Naive thymus-derived CD4-positive, alpha-beta T cell (primary cell): ENCODE data around the gene WDR35. TPM values are rescaled to one million over a fixed set of nuclear protein-coding genes. Genes with fewer than 3 reads are reported as not detected.
A peak's percentile ranks its signal among the peaks of the same experiment; 100 is the strongest.

Source experiments
- ATAC-seq: fragments of 150-1000 bp; cut with Tn5 transposase; 2 replicates; pipeline ENCODE4 v1.10.0; 2021; ENCODE audit warnings: mild to moderate bottlenecking, moderate library complexity
- CTCF ChIA-PET: fragments of 350-600 bp; sonication (Branson Sonifier 250); formaldehyde crosslinking; loops from one replicate; lab custom pipeline; 2021; ENCODE audit warnings: antibody characterized with exemption; lab: Charles Lee
- POLR2A ChIA-PET: fragments of 350-600 bp; sonication (Branson Sonifier 250); formaldehyde crosslinking; loops from one replicate; lab custom pipeline; 2021; ENCODE audit warnings: antibody characterized with exemption, inconsistent platforms; lab: Charles Lee
- DNase-seq, 9 donors: peaks; one replicate each; pipeline versions ENCODE4 v3.0.0 to v3.0.0-alpha.2; 2020 to 2022; ENCODE audit warnings: mixed read lengths in 1 of 9
- H3K27ac ChIP-seq: one replicate; pipeline ENCODE4 v1.7.0; 2013; ENCODE audit warnings: mild to moderate bottlenecking, low read depth, low read length, moderate library complexity
- H3K27me3 ChIP-seq, 2 donors: one replicate each; pipeline ENCODE4 v1.7.0; 2013; ENCODE audit warnings: low read length in 2 of 2, mild to moderate bottlenecking in 2 of 2, moderate library complexity in 2 of 2; ENCODE audit not compliant: control insufficient read depth in 2 of 2, insufficient read depth in 2 of 2
- H3K36me3 ChIP-seq, 3 experiments: 1 replicate in 2 of 3; 2 replicates in 1 of 3; pipeline ENCODE4 v1.7.0; 2013; ENCODE audit warnings: low read length in 3 of 3, mild to moderate bottlenecking in 3 of 3, moderate library complexity in 1 of 3; ENCODE audit not compliant: insufficient read depth in 3 of 3, control insufficient read depth in 2 of 3
- H3K4me1 ChIP-seq, 2 donors: one replicate each; pipeline ENCODE4 v1.7.0; 2013; ENCODE audit warnings: low read length in 2 of 2, mild to moderate bottlenecking in 2 of 2, moderate library complexity in 1 of 2; ENCODE audit not compliant: control insufficient read depth in 2 of 2, insufficient read depth in 2 of 2
- H3K4me3 ChIP-seq: 2 replicates; pipeline ENCODE4 v1.7.0; 2013; ENCODE audit warnings: mild to moderate bottlenecking, low read length
- H3K9me3 ChIP-seq, 3 experiments: 1 replicate in 2 of 3; 2 replicates in 1 of 3; pipeline ENCODE4 v1.7.0; 2013; ENCODE audit warnings: low read length in 3 of 3; ENCODE audit not compliant: control insufficient read depth in 2 of 3
- H3K27ac Mint-ChIP-seq, 9 donors: one replicate each; pipeline ENCODE4 v1.8.0; 2020 to 2022; ENCODE audit warnings: mixed read lengths in 9 of 9, mild to moderate bottlenecking in 8 of 9, moderate library complexity in 5 of 9, inconsistent platforms in 2 of 9
- H3K27me3 Mint-ChIP-seq, 5 donors: one replicate each; pipeline ENCODE4 v1.8.0; 2021 to 2022; ENCODE audit warnings: mixed read lengths in 5 of 5, mild to moderate bottlenecking in 1 of 5
- H3K36me3 Mint-ChIP-seq, 5 donors: one replicate each; pipeline ENCODE4 v1.8.0; 2020 to 2022; ENCODE audit warnings: mixed read lengths in 5 of 5, mild to moderate bottlenecking in 3 of 5, inconsistent platforms in 1 of 5
- H3K4me1 Mint-ChIP-seq, 7 donors: one replicate each; pipeline ENCODE4 v1.8.0; 2020 to 2022; ENCODE audit warnings: mixed read lengths in 7 of 7, mild to moderate bottlenecking in 3 of 7, inconsistent platforms in 1 of 7
- H3K4me3 Mint-ChIP-seq, 10 donors: one replicate each; pipeline ENCODE4 v1.8.0; 2020 to 2022; ENCODE audit warnings: mild to moderate bottlenecking in 10 of 10, mixed read lengths in 10 of 10, moderate library complexity in 6 of 10, inconsistent platforms in 2 of 10
- H3K9me3 Mint-ChIP-seq, 11 donors: one replicate each; pipeline ENCODE4 v1.8.0; 2020 to 2022; ENCODE audit warnings: mixed read lengths in 11 of 11, mild to moderate bottlenecking in 4 of 11, inconsistent platforms in 1 of 11, moderate library complexity in 1 of 11
- intact Hi-C, 2 donors: fragments of 100-400 bp; cut with micrococcal nuclease; formaldehyde crosslinking; loops; one replicate each; pipeline ENCODE4 v1.15.1; 2023
- polyA plus RNA-seq, 2 donors: library from polyadenylated mRNA; unstranded; fragments of 300-500 nt; fragmentation: Illumina TruSeq; gene quantifications; one replicate each; pipeline ENCODE4 v1.2.3, GENCODE V29; 2021
- total RNA-seq, 6 experiments: library from RNA in 5 of 6; stranded (reverse) in 5 of 6; gene quantifications; 1 replicate in 5 of 6; 2 replicates in 1 of 6; pipeline ENCODE4 v1.2.3 and lab custom pipeline; 2021 to 2026

The WDR35 gene
- total and polyA plus RNA-seq, 7 experiments from 2014 or later: 1.5 to 6.0 (median 3.5) TPM

- ChIA-PET POLR2A (interaction anchor here (2.5 kb wide), 1 partner anchor 523 kb away, joined by 6 read pairs; no protein-coding TSS in a partner anchor), CTCF (no interaction called here)
- Histone ChIP-seq H3K36me3 (peaks cover 0 to 41% (median 0%) of the 10 kb centered on the region in 3 experiments), H3K4me3 (no peak overlapping the region), H3K4me1 (peaks cover 12 to 19% of the 10 kb centered on the region in 2 donors), H3K27me3 (no peaks in the 10 kb centered on the region), H3K9me3 (no peaks in the 10 kb centered on the region), H3K27ac (no peak overlapping the region)
- H3K36me3 Mint-ChIP-seq: peaks cover 0 to 32% (median 6%) of the 10 kb centered on the region in 5 donors
- DNase-seq (no peak), ATAC-seq (no peak)
- peaks cover 0 to 7% (median 0%) of the 10 kb centered on the region in 5 donors for H3K27me3 Mint-ChIP-seq
- H3K9me3 Mint-ChIP-seq: no peaks in the 10 kb centered on the region
- H3K27ac Mint-ChIP-seq: peak overlapping the region in 4 of 9 donors; percentile 49 to 98 (median 96)
- intact Hi-C loops: no loop called here
- peaks cover 20 to 48% (median 34%) of the 10 kb centered on the region in 7 donors for H3K4me1 Mint-ChIP-seq
- peak overlapping the region in 2 of 10 donors; percentile 96 to 97 for H3K4me3 Mint-ChIP-seq
Observed at GRCh38 chr2:19870792-19871191, 119.1 kb downstream of the WDR35 start.

- intact Hi-C loops: loop anchor here (1.0 to 10.0 kb wide), 7 partner anchors 32 to 1309 kb away; partner anchors contain the start of genes RDH14 (in 2 of the 2), TTC32 (in 2 of the 2), HS1BP3 (in 1 of the 2) and LAPTM4A (in 1 of the 2)
- peaks cover 0 to 7% (median 0%) of the 10 kb centered on the region in 5 donors for H3K27me3 Mint-ChIP-seq
- DNase-seq: peak; percentile 41 to 79 (median 74)
- H3K27me3 ChIP-seq: no peaks in the 10 kb centered on the region
- ChIA-PET POLR2A (interaction anchor here (1.0 to 2.5 kb wide), 7 partner anchors 18 to 1309 kb away, joined by 3 to 22 read pairs (median 5); partner anchors contain the start of gene TTC32), CTCF (no interaction called here)
- H3K27ac Mint-ChIP-seq: peak overlapping the region; percentile 95 to 98 (median 96)
- peaks cover 0 to 24% (median 0%) of the 10 kb centered on the region in 3 experiments for H3K36me3 ChIP-seq
- peaks cover 25 to 48% (median 34%) of the 10 kb centered on the region in 7 donors for H3K4me1 Mint-ChIP-seq
- H3K9me3 ChIP-seq: no peaks in the 10 kb centered on the region
- peak; percentile 91 for ATAC-seq
- H3K27ac ChIP-seq: peak overlapping the region; percentile 76
- H3K9me3 Mint-ChIP-seq: no peaks in the 10 kb centered on the region
- peaks cover 0 to 21% (median 5%) of the 10 kb centered on the region in 5 donors for H3K36me3 Mint-ChIP-seq
- H3K4me3 ChIP-seq: peak overlapping the region; percentile 74
- H3K4me3 Mint-ChIP-seq: peak overlapping the region; percentile 94 to 98 (median 97)
- peaks cover 12 to 19% of the 10 kb centered on the region in 2 donors for H3K4me1 ChIP-seq
Observed at GRCh38 chr2:19868701-19869580, 121.0 kb downstream of the WDR35 start.

GRCh38 chr2:19868224-19868623 is 121.7 kb downstream of the WDR35 start:
- no peaks in the 10 kb centered on the region for H3K27me3 ChIP-seq
- peaks cover 26 to 48% (median 34%) of the 10 kb centered on the region in 7 donors for H3K4me1 Mint-ChIP-seq
- H3K27ac ChIP-seq: peak overlapping the region; percentile 76
- no peaks in the 10 kb centered on the region for H3K9me3 ChIP-seq
- ATAC-seq (no peak), DNase-seq (no peak)
- peak overlapping the region; percentile 74 for H3K4me3 ChIP-seq
- H3K27ac Mint-ChIP-seq: peak overlapping the region; percentile 80 to 98 (median 96)
- H3K36me3 ChIP-seq: peaks cover 0 to 21% (median 0%) of the 10 kb centered on the region in 3 experiments
- ChIA-PET CTCF (no interaction called here), POLR2A (interaction anchor here (1.4 to 2.1 kb wide), 4 partner anchors 18 to 1309 kb away, joined by 3 to 22 read pairs (median 8); partner anchors contain the start of gene TTC32)
- H3K4me3 Mint-ChIP-seq: peak overlapping the region; percentile 94 to 98 (median 97)
- H3K36me3 Mint-ChIP-seq: peaks cover 0 to 21% (median 5%) of the 10 kb centered on the region in 5 donors
- H3K9me3 Mint-ChIP-seq: no peaks in the 10 kb centered on the region
- intact Hi-C loops: loop anchor here (1.0 to 10.0 kb wide), 6 partner anchors 33 to 1308 kb away; partner anchors contain the start of genes TTC32 (in 2 of the 2), HS1BP3 (in 1 of the 2) and RDH14 (in 1 of the 2)
- H3K27me3 Mint-ChIP-seq: peaks cover 0 to 7% (median 0%) of the 10 kb centered on the region in 5 donors
- H3K4me1 ChIP-seq: peaks cover 16 to 23% of the 10 kb centered on the region in 2 donors

- ChIA-PET CTCF (no interaction called here), POLR2A (interaction anchor here (1.0 kb wide), 1 partner anchor 33 kb away, joined by 5 read pairs; no protein-coding TSS in a partner anchor)
- Mint-ChIP-seq H3K4me1 (peaks cover 22 to 45% (median 37%) of the 10 kb centered on the region in 7 donors), H3K27ac (no peak overlapping the region), H3K9me3 (no peaks in the 10 kb centered on the region), H3K27me3 (peaks cover 0 to 11% (median 2%) of the 10 kb centered on the region in 5 donors), H3K36me3 (peaks cover 0 to 9% (median 1%) of the 10 kb centered on the region in 5 donors), H3K4me3 (no peak overlapping the region)
- no peak overlapping the region for H3K4me3 ChIP-seq
- H3K27me3 ChIP-seq: no peaks in the 10 kb centered on the region
- no peak for ATAC-seq
- no peaks in the 10 kb centered on the region for H3K9me3 ChIP-seq
- H3K4me1 ChIP-seq: peaks cover 16 to 24% of the 10 kb centered on the region in 2 donors
- H3K27ac ChIP-seq: no peak overlapping the region
- peaks cover 0 to 7% (median 0%) of the 10 kb centered on the region in 3 experiments for H3K36me3 ChIP-seq
- intact Hi-C loops: loop anchor here (5.0 to 10.0 kb wide), 3 partner anchors 231 to 982 kb away; partner anchors contain the start of gene HS1BP3 (in 1 of the 2)
- no peak for DNase-seq
Observed at GRCh38 chr2:19866771-19867170, 123.1 kb downstream of the WDR35 start.

GRCh38 chr2:19865151-19865550 is 124.8 kb downstream of the WDR35 start:
- Mint-ChIP-seq H3K4me1 (peaks cover 17 to 32% (median 30%) of the 10 kb centered on the region in 7 donors), H3K36me3 (peaks cover 0 to 1% (median 0%) of the 10 kb centered on the region in 5 donors), H3K27me3 (peaks cover 0 to 13% (median 2%) of the 10 kb centered on the region in 5 donors), H3K9me3 (no peaks in the 10 kb centered on the region), H3K4me3 (no peak overlapping the region), H3K27ac (no peak overlapping the region)
- Histone ChIP-seq H3K4me3 (no peak overlapping the region), H3K36me3 (peaks cover 0 to 1% (median 0%) of the 10 kb centered on the region in 3 experiments), H3K4me1 (peaks cover 16 to 23% of the 10 kb centered on the region in 2 donors), H3K27ac (no peak overlapping the region), H3K27me3 (no peaks in the 10 kb centered on the region), H3K9me3 (no peaks in the 10 kb centered on the region)
- ATAC-seq: no peak
- no peak for DNase-seq
- POLR2A ChIA-PET: no interaction called here
- CTCF ChIA-PET: interaction anchor here (0.6 to 3.2 kb wide), 2 partner anchors 1312 to 1345 kb away, joined by 3 to 27 read pairs; no protein-coding TSS in a partner anchor
- intact Hi-C loops: loop anchor here (5.0 to 10.0 kb wide), 3 partner anchors 232 to 980 kb away; partner anchors contain the start of gene HS1BP3 (in 1 of the 2)

GRCh38 chr2:19864381-19864780 is 125.5 kb downstream of the WDR35 start:
- ChIA-PET CTCF (interaction anchor here (0.7 to 3.2 kb wide), 5 partner anchors 150 to 1348 kb away, joined by 3 to 27 read pairs (median 3); no protein-coding TSS in a partner anchor), POLR2A (no interaction called here)
- Histone ChIP-seq H3K9me3 (no peaks in the 10 kb centered on the region), H3K4me1 (peaks cover 13 to 15% of the 10 kb centered on the region in 2 donors), H3K36me3 (no peaks in the 10 kb centered on the region), H3K27ac (no peak overlapping the region), H3K4me3 (no peak overlapping the region), H3K27me3 (no peaks in the 10 kb centered on the region)
- ATAC-seq (no peak), DNase-seq (no peak)
- H3K36me3 Mint-ChIP-seq: peaks cover 0 to 1% (median 0%) of the 10 kb centered on the region in 5 donors
- intact Hi-C loops: loop anchor here in 1 of 2 donors (5.0 to 10.0 kb wide), 2 partner anchors 502 to 980 kb away; no protein-coding TSS in a partner anchor
- H3K4me3 Mint-ChIP-seq: no peak overlapping the region
- H3K27ac Mint-ChIP-seq: no peak overlapping the region
- peaks cover 10 to 25% (median 23%) of the 10 kb centered on the region in 7 donors for H3K4me1 Mint-ChIP-seq
- H3K27me3 Mint-ChIP-seq: peaks cover 0 to 13% (median 2%) of the 10 kb centered on the region in 5 donors
- no peaks in the 10 kb centered on the region for H3K9me3 Mint-ChIP-seq
